ENCODE results near the gene HPCAL4.

The HPCAL4 gene

DNA sequence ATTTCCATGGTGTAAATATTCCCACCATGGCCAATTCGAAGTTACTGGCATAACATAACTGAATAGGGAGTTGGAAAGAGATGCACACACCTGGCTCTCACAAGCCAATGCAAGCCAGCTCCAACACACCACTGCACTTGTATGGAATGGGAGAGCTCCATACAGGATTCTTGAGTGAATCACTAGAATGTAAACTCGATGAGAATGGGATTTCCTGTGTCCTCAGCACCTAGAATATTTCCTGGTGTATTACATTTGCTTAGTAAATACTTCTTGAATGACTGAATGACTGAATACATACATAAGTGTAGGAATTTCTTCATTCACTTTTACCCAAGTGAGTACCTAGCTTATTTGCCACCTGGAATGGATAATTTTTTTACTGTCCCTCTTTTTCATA, 31.3 kb upstream of the HPCAL4 start:
- H3K27me3 ChIP-seq (ENCODE audit: insufficient read depth, low read length), result peaks cover 98% of the 10 kb centered on the region

DNA sequence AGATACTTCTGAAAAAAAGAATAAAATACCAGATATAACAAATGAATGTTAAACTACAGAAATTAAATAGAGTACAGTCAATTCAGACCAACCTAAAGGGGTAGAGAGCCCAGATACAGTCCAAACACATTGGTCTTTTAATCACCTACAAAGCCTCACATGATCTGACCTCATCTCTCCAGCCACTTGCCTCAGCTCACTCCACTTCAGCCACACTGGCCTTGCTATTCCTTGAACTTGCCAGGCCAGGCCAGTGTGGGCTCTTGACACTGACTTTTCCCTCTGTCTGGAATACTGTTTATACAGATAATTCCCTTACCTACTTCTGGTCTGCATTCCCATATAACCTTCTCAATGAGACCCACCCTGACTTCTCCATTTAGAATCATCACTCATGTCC, 30.4 kb upstream of the HPCAL4 start:
- H3K9me3 ChIP-seq (ENCODE audit: insufficient read depth, low read depth, low read length), result no peaks in the 10 kb centered on the region
- no peaks in the 10 kb centered on the region for H3K36me3 ChIP-seq (ENCODE audit: insufficient read depth, low read depth, low read length)
- H3K27me3 ChIP-seq (ENCODE audit: insufficient read depth, low read length), result peaks cover 98% of the 10 kb centered on the region
- no peak overlapping the region for H3K9ac ChIP-seq (ENCODE audit: low read depth, low read length)
- H3K27ac ChIP-seq (ENCODE audit: low read length), result no peak overlapping the region
- no peak overlapping the region for H3K4me3 ChIP-seq (ENCODE audit: low read length)
- no peaks in the 10 kb centered on the region for H3K4me1 ChIP-seq (ENCODE audit: insufficient read depth, low read length)

More for the DNA sequence above, 31.3 kb upstream of the HPCAL4 start:
- Histone ChIP-seq H3K4me1 (ENCODE audit: insufficient read depth, low read length) (no peaks in the 10 kb centered on the region), H3K9ac (ENCODE audit: low read depth, low read length) (no peak overlapping the region), H3K36me3 (ENCODE audit: insufficient read depth, low read depth, low read length) (no peaks in the 10 kb centered on the region), H3K9me3 (ENCODE audit: insufficient read depth, low read depth, low read length) (no peaks in the 10 kb centered on the region), H3K27ac (ENCODE audit: low read length) (no peak overlapping the region), H3K4me3 (ENCODE audit: low read length) (no peak overlapping the region)

DNA sequence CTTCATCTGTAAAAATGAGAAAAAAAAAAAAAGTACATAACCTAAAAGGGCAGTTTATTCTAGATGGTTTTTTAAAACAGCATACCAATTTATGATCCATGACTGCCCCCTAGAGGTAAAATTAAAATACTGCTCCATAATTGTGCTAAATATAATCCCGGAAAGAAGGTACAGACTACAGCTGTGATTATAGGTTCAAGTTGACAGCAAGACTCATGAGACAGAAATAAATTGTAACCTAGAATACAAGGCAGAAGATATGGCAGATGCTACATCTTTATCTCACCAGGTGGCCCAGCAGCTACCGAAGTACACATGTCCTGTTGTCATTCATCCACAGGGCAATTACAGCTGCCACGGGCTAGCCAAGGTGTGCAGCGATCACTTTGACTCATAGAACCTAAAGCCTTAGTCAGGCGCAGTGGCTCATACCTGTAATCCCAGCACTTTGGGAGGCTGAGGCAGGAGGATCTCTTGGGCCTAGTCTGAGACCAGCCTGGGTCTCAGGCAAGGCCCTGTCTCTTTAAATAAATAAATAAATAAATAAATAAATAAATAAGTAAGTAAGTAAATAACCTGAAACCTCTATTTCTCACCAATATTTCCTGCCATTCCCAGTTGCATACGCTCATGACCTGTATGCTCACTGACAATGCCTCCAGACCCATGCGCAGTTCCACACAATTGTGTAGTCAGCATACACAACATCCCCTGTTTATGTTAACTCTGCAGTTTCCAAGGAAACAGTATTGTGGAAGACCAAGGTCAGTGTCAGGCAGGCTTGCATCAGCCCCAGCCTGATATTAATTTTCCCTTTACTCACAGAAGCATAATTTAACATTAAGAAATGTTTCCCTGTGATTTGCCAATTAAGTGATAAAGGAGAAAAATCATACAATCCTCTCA, 29.1 kb upstream of the HPCAL4 start:
- H3K27me3 ChIP-seq (ENCODE audit: insufficient read depth, low read length), result peaks cover 98% of the 10 kb centered on the region
- H3K36me3 ChIP-seq (ENCODE audit: insufficient read depth, low read depth, low read length), result no peaks in the 10 kb centered on the region
- H3K9ac ChIP-seq (ENCODE audit: low read depth, low read length), result no peak overlapping the region
- H3K9me3 ChIP-seq (ENCODE audit: insufficient read depth, low read depth, low read length), result no peaks in the 10 kb centered on the region
- no peaks in the 10 kb centered on the region for H3K4me1 ChIP-seq (ENCODE audit: insufficient read depth, low read length)
- no peak overlapping the region for H3K4me3 ChIP-seq (ENCODE audit: low read length)
- no peak overlapping the region for H3K27ac ChIP-seq (ENCODE audit: low read length)

DNA sequence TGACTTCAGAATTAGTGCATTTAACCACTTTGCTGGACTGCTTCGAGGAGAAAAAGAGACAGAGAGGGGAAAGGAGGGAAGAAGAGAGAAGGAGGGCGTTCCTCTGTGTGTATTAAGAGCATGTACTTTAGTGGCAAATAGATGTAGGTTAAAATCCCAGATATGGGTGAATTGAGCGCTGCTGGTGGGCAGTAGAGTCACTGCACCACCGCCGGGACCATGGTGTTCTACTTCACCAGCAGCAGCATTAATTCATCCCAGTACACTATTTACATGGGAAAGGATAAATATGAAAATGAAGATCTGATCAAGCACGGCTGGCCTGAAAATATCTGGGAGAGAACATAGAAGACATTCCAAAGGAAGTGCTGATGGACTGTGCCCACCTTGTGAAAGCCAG, 26.6 kb upstream of the HPCAL4 start:
- Histone ChIP-seq H3K27ac (ENCODE audit: low read length) (no peak overlapping the region), H3K36me3 (ENCODE audit: insufficient read depth, low read depth, low read length) (no peaks in the 10 kb centered on the region), H3K9me3 (ENCODE audit: insufficient read depth, low read depth, low read length) (no peaks in the 10 kb centered on the region), H3K4me3 (ENCODE audit: low read length) (no peak overlapping the region), H3K9ac (ENCODE audit: low read depth, low read length) (no peak overlapping the region), H3K27me3 (ENCODE audit: insufficient read depth, low read length) (peaks cover 99% of the 10 kb centered on the region), H3K4me1 (ENCODE audit: insufficient read depth, low read length) (no peaks in the 10 kb centered on the region)

DNA sequence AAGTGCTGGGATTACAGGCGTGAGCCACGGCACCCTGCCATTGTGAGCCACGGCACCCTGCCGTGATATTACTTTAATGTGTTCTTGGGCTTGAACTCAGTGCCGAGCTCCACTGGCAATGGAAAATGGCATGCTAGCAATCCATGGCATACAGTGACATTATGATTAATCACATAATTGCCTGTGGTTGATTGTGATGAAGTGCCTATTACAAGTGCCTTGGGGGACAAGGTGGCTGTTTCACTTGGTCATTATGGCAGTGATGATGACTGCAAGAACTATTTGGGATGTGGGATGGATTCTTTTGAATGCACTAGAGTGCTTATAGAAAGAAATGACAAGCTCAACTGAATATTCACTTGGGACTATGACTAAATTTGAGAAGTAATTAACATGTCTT, 22.3 kb upstream of the HPCAL4 start:
- H3K27me3 ChIP-seq (ENCODE audit: insufficient read depth, low read length), result peaks cover 100% of the 10 kb centered on the region
- H3K36me3 ChIP-seq (ENCODE audit: insufficient read depth, low read depth, low read length), result no peaks in the 10 kb centered on the region
- H3K4me3 ChIP-seq (ENCODE audit: low read length), result no peak overlapping the region
- peaks cover 13% of the 10 kb centered on the region for H3K4me1 ChIP-seq (ENCODE audit: insufficient read depth, low read length)
- H3K9ac ChIP-seq (ENCODE audit: low read depth, low read length), result no peak overlapping the region
- no peak overlapping the region for H3K27ac ChIP-seq (ENCODE audit: low read length)
- no peaks in the 10 kb centered on the region for H3K9me3 ChIP-seq (ENCODE audit: insufficient read depth, low read depth, low read length)

DNA sequence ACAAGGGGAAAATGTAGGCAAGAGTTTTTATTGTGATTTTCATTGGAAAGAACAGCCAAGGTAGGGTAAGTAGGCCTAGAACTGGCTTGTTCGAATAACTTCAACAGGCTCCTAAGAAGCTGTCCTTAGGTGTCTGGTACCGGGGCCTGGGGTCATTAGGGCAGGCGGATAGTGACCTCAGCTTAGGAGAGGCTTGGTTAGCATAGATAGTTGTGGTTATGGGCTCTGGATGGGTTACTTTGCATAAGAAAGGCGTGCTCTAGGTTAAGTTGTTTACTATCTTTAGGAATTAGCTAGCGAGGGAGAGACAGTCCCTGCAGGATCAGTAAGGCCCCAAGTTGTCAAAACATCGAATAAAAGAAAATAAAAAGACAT, 20.7 kb upstream of the HPCAL4 start:
- no peaks in the 10 kb centered on the region for H3K36me3 ChIP-seq (ENCODE audit: insufficient read depth, low read depth, low read length)
- H3K27ac ChIP-seq (ENCODE audit: low read length), result no peak overlapping the region
- H3K4me3 ChIP-seq (ENCODE audit: low read length), result no peak overlapping the region
- H3K4me1 ChIP-seq (ENCODE audit: insufficient read depth, low read length), result peaks cover 13% of the 10 kb centered on the region
- peaks cover 100% of the 10 kb centered on the region for H3K27me3 ChIP-seq (ENCODE audit: insufficient read depth, low read length)
- no peak overlapping the region for H3K9ac ChIP-seq (ENCODE audit: low read depth, low read length)
- H3K9me3 ChIP-seq (ENCODE audit: insufficient read depth, low read depth, low read length), result no peaks in the 10 kb centered on the region

DNA sequence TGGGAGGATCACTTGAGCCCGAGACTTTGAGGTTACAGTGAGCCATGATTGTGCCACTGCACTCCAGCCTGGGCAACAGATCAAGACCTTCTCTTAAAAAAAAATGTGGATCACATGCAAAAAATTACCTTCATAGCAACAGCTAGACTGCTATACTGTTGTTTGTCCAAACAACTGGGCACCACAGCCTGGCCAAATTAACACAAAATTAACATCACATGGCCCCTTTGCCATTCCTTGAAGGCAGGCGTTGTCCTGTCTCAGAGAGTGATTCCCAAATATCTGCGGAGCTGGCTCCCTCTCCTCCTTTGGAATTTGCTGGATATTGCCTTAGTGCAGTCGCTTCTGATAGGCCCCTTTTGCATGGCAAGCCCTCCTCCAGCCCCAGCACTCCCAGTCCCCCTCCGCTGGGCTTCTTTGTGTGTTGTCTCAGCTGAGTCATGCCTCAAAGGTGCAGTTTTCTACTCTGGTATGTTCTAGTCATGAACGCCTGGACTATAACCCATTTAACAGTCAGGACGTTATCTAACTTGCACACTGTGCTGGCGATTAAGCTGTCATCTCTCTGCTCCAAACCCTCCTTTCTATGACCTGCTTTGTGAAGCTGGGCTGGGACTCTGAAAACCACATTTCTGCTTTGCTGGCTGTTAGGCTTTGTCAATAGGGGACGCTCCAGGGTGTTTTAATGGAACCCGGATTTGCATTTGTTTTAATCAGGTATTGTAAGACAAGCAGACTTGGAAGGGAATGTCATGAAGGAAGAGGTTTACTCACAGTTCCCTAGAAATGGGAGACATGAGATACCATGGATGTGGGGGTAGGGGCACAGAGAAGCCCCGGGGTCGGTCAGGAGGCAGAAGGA, 20.1 kb upstream of the HPCAL4 start:
- Histone ChIP-seq H3K9me3 (ENCODE audit: insufficient read depth, low read depth, low read length) (no peaks in the 10 kb centered on the region), H3K4me1 (ENCODE audit: insufficient read depth, low read length) (peaks cover 13% of the 10 kb centered on the region), H3K27ac (ENCODE audit: low read length) (no peak overlapping the region), H3K27me3 (ENCODE audit: insufficient read depth, low read length) (peaks cover 100% of the 10 kb centered on the region), H3K9ac (ENCODE audit: low read depth, low read length) (no peak overlapping the region), H3K4me3 (ENCODE audit: low read length) (no peak overlapping the region), H3K36me3 (ENCODE audit: insufficient read depth, low read depth, low read length) (no peaks in the 10 kb centered on the region)

DNA sequence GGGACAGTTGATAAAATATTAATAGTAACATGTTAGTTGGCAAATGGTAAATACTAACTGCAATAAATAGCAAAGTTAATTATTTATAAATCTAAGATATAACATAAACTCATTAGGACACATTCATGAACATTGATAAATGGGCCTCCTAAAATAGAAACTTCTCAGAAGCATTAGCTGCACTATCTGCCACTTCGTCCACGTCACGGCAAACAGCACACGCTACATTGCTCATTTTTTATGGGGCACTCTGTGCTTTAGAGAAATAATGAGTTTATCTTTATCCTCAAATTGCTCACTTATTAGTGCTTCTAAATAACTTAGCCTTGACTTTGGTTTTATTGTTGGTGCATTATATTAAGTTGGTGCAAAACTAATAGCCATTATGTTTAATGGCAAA, 16.3 kb upstream of the HPCAL4 start:
- H3K27ac ChIP-seq (ENCODE audit: low read length), result no peak overlapping the region
- peaks cover 100% of the 10 kb centered on the region for H3K27me3 ChIP-seq (ENCODE audit: insufficient read depth, low read length)
- H3K9ac ChIP-seq (ENCODE audit: low read depth, low read length), result no peak overlapping the region
- H3K4me3 ChIP-seq (ENCODE audit: low read length), result no peak overlapping the region
- no peaks in the 10 kb centered on the region for H3K36me3 ChIP-seq (ENCODE audit: insufficient read depth, low read depth, low read length)
- H3K4me1 ChIP-seq (ENCODE audit: insufficient read depth, low read length), result peaks cover 13% of the 10 kb centered on the region
- H3K9me3 ChIP-seq (ENCODE audit: insufficient read depth, low read depth, low read length), result no peaks in the 10 kb centered on the region

DNA sequence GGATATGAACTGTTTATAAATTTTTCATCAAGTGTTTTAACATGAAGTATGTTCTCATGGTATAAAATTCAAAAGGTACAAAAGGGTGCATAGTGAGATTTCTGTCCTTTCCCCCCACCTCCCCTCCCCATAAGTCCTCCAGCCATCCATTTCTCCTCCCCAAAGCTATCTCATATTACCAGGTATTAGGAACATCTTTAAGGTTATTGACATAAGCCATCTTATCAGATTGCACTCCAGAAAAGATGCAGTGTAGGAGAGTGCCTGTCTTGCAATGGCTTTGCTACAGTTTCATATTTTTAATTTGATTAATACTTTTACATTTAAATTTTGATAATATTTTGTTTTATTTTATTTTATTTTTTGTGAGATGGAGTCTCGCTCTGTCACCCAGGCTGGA, 13.5 kb upstream of the HPCAL4 start:
- Histone ChIP-seq H3K4me3 (ENCODE audit: low read length) (no peak overlapping the region), H3K9ac (ENCODE audit: low read depth, low read length) (no peak overlapping the region), H3K9me3 (ENCODE audit: insufficient read depth, low read depth, low read length) (no peaks in the 10 kb centered on the region), H3K27me3 (ENCODE audit: insufficient read depth, low read length) (peaks cover 100% of the 10 kb centered on the region), H3K4me1 (ENCODE audit: insufficient read depth, low read length) (peaks cover 11% of the 10 kb centered on the region; the same call in 1 of the 2 replicates), H3K27ac (ENCODE audit: low read length) (no peak overlapping the region), H3K36me3 (ENCODE audit: insufficient read depth, low read depth, low read length) (no peaks in the 10 kb centered on the region)

DNA sequence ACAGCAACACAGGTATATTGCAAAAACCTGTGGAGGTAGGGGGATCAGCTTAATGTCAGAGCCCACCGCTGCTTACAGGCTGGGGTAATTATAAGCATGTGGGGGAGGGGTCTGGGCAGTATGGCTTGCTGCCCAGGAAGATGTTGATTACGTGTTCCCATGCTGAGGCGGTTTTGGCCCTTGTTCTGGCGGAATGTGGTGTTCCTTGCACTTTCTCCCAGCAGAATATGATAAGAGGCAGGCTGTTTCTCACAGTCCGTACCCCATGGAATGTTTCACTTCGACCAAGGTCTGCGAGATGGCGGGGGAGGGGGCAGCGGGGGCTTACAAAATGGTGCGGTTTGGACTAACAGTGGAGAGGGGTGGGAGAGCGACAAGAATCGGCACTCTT, 9.8 kb upstream of the HPCAL4 start:
- Histone ChIP-seq H3K9me3 (ENCODE audit: insufficient read depth, low read depth, low read length) (no peaks in the 10 kb centered on the region), H3K9ac (ENCODE audit: low read depth, low read length) (peak overlapping the region; percentile 65; the same call in 1 of the 2 replicates), H3K27me3 (ENCODE audit: insufficient read depth, low read length) (peaks cover 100% of the 10 kb centered on the region), H3K36me3 (ENCODE audit: insufficient read depth, low read depth, low read length) (no peaks in the 10 kb centered on the region), H3K4me3 (ENCODE audit: low read length) (peak overlapping the region; percentile 52; the same call in 1 of the 2 replicates), H3K27ac (ENCODE audit: low read length) (no peak overlapping the region), H3K4me1 (ENCODE audit: insufficient read depth, low read length) (peaks cover 11% of the 10 kb centered on the region; the same call in 1 of the 2 replicates)

DNA sequence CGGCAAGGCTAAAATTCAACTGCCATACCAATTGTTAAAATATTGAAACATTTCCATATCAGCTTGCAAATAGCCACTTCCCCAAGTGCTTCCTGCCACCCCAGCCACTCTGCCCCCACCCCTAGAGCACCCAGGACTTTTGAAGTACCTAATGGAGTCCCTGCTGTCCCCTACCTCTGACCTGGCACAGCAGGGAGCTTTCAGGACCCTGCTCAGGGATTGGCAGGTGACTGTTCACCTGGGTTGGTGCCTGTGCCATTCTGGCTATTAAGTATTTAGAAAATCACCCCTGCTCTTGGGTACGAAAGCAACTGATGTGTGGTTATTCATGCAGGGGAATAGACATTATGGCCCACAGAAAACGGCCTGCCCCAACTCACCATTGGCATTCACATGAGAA, 9.1 kb upstream of the HPCAL4 start:
- H3K27ac ChIP-seq (ENCODE audit: low read length), result no peak overlapping the region
- H3K9me3 ChIP-seq (ENCODE audit: insufficient read depth, low read depth, low read length), result no peaks in the 10 kb centered on the region
- H3K9ac ChIP-seq (ENCODE audit: low read depth, low read length), result no peak overlapping the region; the same call in 1 of the 2 replicates
- H3K4me1 ChIP-seq (ENCODE audit: insufficient read depth, low read length), result peaks cover 11% of the 10 kb centered on the region; the same call in 1 of the 2 replicates
- H3K36me3 ChIP-seq (ENCODE audit: insufficient read depth, low read depth, low read length), result no peaks in the 10 kb centered on the region
- H3K4me3 ChIP-seq (ENCODE audit: low read length), result no peak overlapping the region; the same call in 1 of the 2 replicates
- peaks cover 100% of the 10 kb centered on the region for H3K27me3 ChIP-seq (ENCODE audit: insufficient read depth, low read length)

All from iPS-20b (cell line).